GM12878 (cell line): ENCODE measurements around the gene PTPRQ. TPM values are rescaled to one million over a fixed set of nuclear protein-coding genes. Genes with fewer than 3 reads are reported as not detected.

ENCODE experiments used
- ATAC-seq: fragments of 200-7000 bp; cut with Tn5 transposase; 3 replicates; pipeline ENCODE4 v1.9.1; 2020; ENCODE audit warnings: mild to moderate bottlenecking, moderate library complexity
- BruUV-seq: library from RNA; stranded (reverse); fragments of 400-500 nt; replicated peaks from 2 replicates; lab custom pipeline; 2021; lab: Mats Ljungman, UMichigan
- CTCF ChIA-PET: fragments of 300-600 bp; sonication (Branson Sonifier 250); formaldehyde crosslinking; extraction: SDS; loops from one replicate; lab custom pipeline; 2021; ENCODE audit warnings: inconsistent platforms; lab: Yijun Ruan, JAX
- POLR2A ChIA-PET: fragments of 350-600 bp; formaldehyde crosslinking; extraction: SDS; loops from one replicate; lab custom pipeline; 2021; ENCODE audit warnings: inconsistent platforms; lab: Charles Lee
- RAD21 ChIA-PET: fragments of 300-600 bp; sonication (Branson Sonifier 250); formaldehyde crosslinking; loops from one replicate; lab custom pipeline; 2023; ENCODE audit warnings: antibody characterized with exemption; ENCODE audit not compliant: unreplicated experiment; lab: Charles Lee
- SMC1A ChIA-PET: fragments of 300-600 bp; sonication (Branson Sonifier 250); formaldehyde crosslinking; loops from one replicate; lab custom pipeline; 2023; ENCODE audit not compliant: unreplicated experiment, uncharacterized antibody; lab: Charles Lee
- DNase-seq: peaks from one replicate; pipeline ENCODE4 v3.0.0-alpha.2; 2011; ENCODE audit warnings: low read depth, low spot score
- FAIRE-seq: peaks from 3 replicates; lab custom pipeline; 2011; peaks lifted over from hg19 to GRCh38; lab: Jason Lieb, UNC
- H2AFZ ChIP-seq: 2 replicates; pipeline ENCODE4 v1.6.0; 2011; ENCODE audit warnings: low read depth, low read length, control low read depth; ENCODE audit not compliant: control insufficient read depth
- H3K27ac ChIP-seq: 2 replicates; pipeline ENCODE4 v1.5.1; 2011; ENCODE audit warnings: control low read depth; ENCODE audit not compliant: control insufficient read depth, insufficient read depth
- H3K27me3 ChIP-seq, 2 experiments: replicated peaks in 1 of 2; 2 replicates each; pipeline versions ENCODE4 v1.6.0 to v1.6.1; 2011; ENCODE audit warnings: low read length in 1 of 2; ENCODE audit not compliant: control insufficient read depth in 2 of 2, insufficient read depth in 2 of 2
- H3K36me3 ChIP-seq, 2 experiments: 2 replicates each; pipeline ENCODE4 v1.5.1; 2011; ENCODE audit warnings: low read length in 1 of 2; ENCODE audit not compliant: control insufficient read depth in 2 of 2, insufficient read depth in 2 of 2
- H3K4me1 ChIP-seq: 2 replicates; pipeline ENCODE4 v1.6.1; 2011; ENCODE audit warnings: mild to moderate bottlenecking, low read length, moderate library complexity, mixed read lengths; ENCODE audit not compliant: control insufficient read depth, insufficient read depth
- H3K4me2 ChIP-seq: 2 replicates; pipeline ENCODE4 v1.6.0; 2011; ENCODE audit warnings: control low read depth; ENCODE audit not compliant: control insufficient read depth, insufficient read depth
- H3K4me3 ChIP-seq: fragments of 200-600 bp; sonication (generic); 2 replicates; pipeline ENCODE4 v1.5.1; 2016
- H3K79me2 ChIP-seq: 2 replicates; pipeline ENCODE4 v1.6.0; 2011; ENCODE audit warnings: low read length; ENCODE audit not compliant: control insufficient read depth, insufficient read depth
- H3K9ac ChIP-seq: 2 replicates; pipeline ENCODE4 v1.8.0; 2011; ENCODE audit warnings: low read length, control low read depth, mixed read lengths; ENCODE audit not compliant: control insufficient read depth, insufficient read depth
- H3K9me3 ChIP-seq: replicated peaks from 3 replicates; pipeline ENCODE4 v1.5.1; 2011; ENCODE audit warnings: mild to moderate bottlenecking, low read length; ENCODE audit not compliant: control insufficient read depth, insufficient read depth
- H4K20me1 ChIP-seq: 2 replicates; pipeline ENCODE4 v1.6.0; 2011; ENCODE audit not compliant: control insufficient read depth, insufficient read depth
- CBFB ChIP-seq: IDR thresholded peaks from 2 replicates; pipeline ENCODE4 v1.6.1; 2016; ENCODE audit warnings: antibody characterized with exemption, low read depth
- CBX3 ChIP-seq: fragments of 200-600 bp; sonication (generic); IDR thresholded peaks from 2 replicates; pipeline ENCODE4 v1.6.1; 2016; ENCODE audit warnings: low read depth, borderline replicate concordance
- CHD2 ChIP-seq: IDR thresholded peaks from 2 replicates; pipeline ENCODE4 v1.6.1; 2011; ENCODE audit warnings: low read depth, low read length, improper control_type of control experiment, borderline replicate concordance
- FOS ChIP-seq: IDR thresholded peaks from 3 replicates; pipeline ENCODE4 v1.6.1; 2011; ENCODE audit warnings: borderline replicate concordance; ENCODE audit not compliant: insufficient read length; ENCODE audit errors: extremely low read depth
- HDAC2 ChIP-seq: fragments of 200-600 bp; sonication (generic); IDR thresholded peaks from 2 replicates; pipeline ENCODE4 v1.6.1; 2017
- JUNB ChIP-seq: IDR thresholded peaks from 2 replicates; pipeline ENCODE4 v1.6.1; 2016; ENCODE audit warnings: antibody characterized with exemption, mild to moderate bottlenecking
- NBN ChIP-seq: fragments of 450-650 bp; IDR thresholded peaks from 2 replicates; pipeline ENCODE4 v1.6.1; 2016
- NFYB ChIP-seq: IDR thresholded peaks from 2 replicates; pipeline ENCODE4 v1.6.1; 2011; ENCODE audit warnings: low read depth, mild to moderate bottlenecking, low read length, improper control_type of control experiment, moderate library complexity; ENCODE audit not compliant: insufficient read depth
- NR2C1 ChIP-seq: fragments of 450-650 bp; IDR thresholded peaks from 2 replicates; pipeline ENCODE4 v1.6.1; 2017; ENCODE audit warnings: antibody characterized with exemption, mild to moderate bottlenecking, moderate library complexity
- PAX8 ChIP-seq: fragments of 450-650 bp; IDR thresholded peaks from 2 replicates; pipeline ENCODE4 v1.6.1; 2017; ENCODE audit warnings: mild to moderate bottlenecking, moderate library complexity
- RUNX3 ChIP-seq: IDR thresholded peaks from 2 replicates; pipeline ENCODE4 v1.6.1; 2012; ENCODE audit warnings: low read length, inconsistent platforms
- SMAD5 ChIP-seq: IDR thresholded peaks from 2 replicates; pipeline ENCODE4 v1.6.1; 2016; ENCODE audit warnings: antibody characterized with exemption, low read depth
- STAT1 ChIP-seq: fragments of 450-650 bp; conservative IDR thresholded peaks from 2 replicates; pipeline ENCODE4 v1.6.1; 2014; ENCODE audit warnings: antibody characterized with exemption, mild to moderate bottlenecking
- TBL1XR1 ChIP-seq: IDR thresholded peaks from 2 replicates; pipeline ENCODE4 v1.6.1; 2012; ENCODE audit warnings: low read depth, low read length, improper control_type of control experiment
- WGBS: methylation state at CpG from one replicate; pipeline ENCODE4 v1.1.6; 2016; ENCODE audit warnings: low lambda C conversion rate; ENCODE audit not compliant: insufficient replicate concordance, insufficient coverage; ENCODE audit errors: missing lambda C conversion rate; 5-methylcytosine and 5-hydroxymethylcytosine counted together
- in situ Hi-C: fragments of 300-500 bp; cut with MboI; formaldehyde crosslinking; loops from 9 replicates; pipeline ENCODE4 v1.14.3; 2018; ENCODE audit warnings: mixed read lengths
- intact Hi-C: fragments of 100-400 bp; cut with micrococcal nuclease; formaldehyde crosslinking; loops from one replicate; pipeline ENCODE4 v1.14.2; 2022; ENCODE audit not compliant: unreplicated experiment
- polyA plus RNA-seq, 11 experiments: library from polyadenylated mRNA; depleted of rRNA in 4 of 11; unstranded in 6 of 11; stranded (reverse) in 5 of 11; fragments of >200 nt; fragmentation: Nextera tagmentation in 4 of 11; fragmentation: Illumina TruSeq in 1 of 11; extraction: Ambion mirVana in 4 of 11; extraction: Trizol in 1 of 11; gene quantifications; 1 replicate in 1 of 11; 2 replicates in 10 of 11; pipeline versions ENCODE4 v1.2.1 to v1.2.3, GENCODE V29; 2011 to 2016; ENCODE audit warnings: inconsistent platforms in 2 of 11, missing spikeins in 2 of 11, low read depth in 1 of 11
- total RNA-seq, 4 experiments: library from RNA; depleted of rRNA in 3 of 4; stranded (reverse); fragments of >200 nt in 3 of 4; fragmentation: Illumina TruSeq in 1 of 4; extraction: Trizol in 1 of 4; gene quantifications; 2 replicates each; pipeline versions ENCODE4 v1.2.1 to v1.2.3, GENCODE V29; 2013 to 2021

PTPRQ gene
- total and polyA plus RNA-seq, 10 of the 15 experiments (the other 5 are each of a cell fraction or from before 2014, with no cell fraction given): 0.01 TPM; not detected in 9

GRCh38 chr12:80512781-80513180, 68.7 kb downstream of the PTPRQ start:
- no peaks in the 10 kb centered on the region; a peak in 1 of 4 replicates for H3K27me3 ChIP-seq
- H3K36me3 ChIP-seq: no peaks in the 10 kb centered on the region
- SMC1A ChIA-PET: no interaction called here
- RAD21 ChIA-PET: no interaction called here
- H3K9ac ChIP-seq: no peak overlapping the region
- no TSS peak for BruUV-seq
- ATAC-seq: no peak
- no peak overlapping the region for H2AFZ ChIP-seq
- in situ Hi-C loops (no loop called here), intact Hi-C loops (no loop called here)
- H3K4me1 ChIP-seq: no peaks in the 10 kb centered on the region
- no peaks in the 10 kb centered on the region for H3K9me3 ChIP-seq
- DNase-seq: no peak
- no peak overlapping the region for H3K4me2 ChIP-seq
- CTCF ChIA-PET: no interaction called here
- no peak for FAIRE-seq
- no peaks in the 10 kb centered on the region for H3K79me2 ChIP-seq
- no peak overlapping the region for H3K4me3 ChIP-seq
- no peak for TF ChIP-seq TBL1XR1
- WGBS: 15% methylated on average over 11 of the region's 11 CpGs
- no peaks in the 10 kb centered on the region for H4K20me1 ChIP-seq
- POLR2A ChIA-PET: no interaction called here
- H3K27ac ChIP-seq: no peak overlapping the region

GRCh38 chr12:80513211-80513610, 69.2 kb downstream of the PTPRQ start:
- intact Hi-C loops (no loop called here), in situ Hi-C loops (no loop called here)
- Histone ChIP-seq H3K27me3 (no peaks in the 10 kb centered on the region; a peak in 1 of 4 replicates), H3K27ac (no peak overlapping the region), H3K79me2 (no peaks in the 10 kb centered on the region), H3K4me3 (no peak overlapping the region), H4K20me1 (no peaks in the 10 kb centered on the region), H3K4me2 (no peak overlapping the region), H3K36me3 (no peaks in the 10 kb centered on the region), H3K4me1 (no peaks in the 10 kb centered on the region), H3K9ac (no peak overlapping the region), H2AFZ (no peak overlapping the region), H3K9me3 (no peaks in the 10 kb centered on the region)
- BruUV-seq: no TSS peak
- ChIA-PET CTCF (no interaction called here), SMC1A (no interaction called here), POLR2A (no interaction called here), RAD21 (no interaction called here)
- WGBS: 30% methylated on average over 17 of the region's 18 CpGs
- TF ChIP-seq PAX8: no peak
- no peak for TF ChIP-seq CBX3
- TF ChIP-seq RUNX3: no peak
- no peak for TF ChIP-seq NFYB
- no peak for TF ChIP-seq NR2C1
- TF ChIP-seq FOS: no peak
- TF ChIP-seq NBN: no peak
- TF ChIP-seq CHD2: no peak
- TF ChIP-seq JUNB: no peak
- no peak for TF ChIP-seq SMAD5
- TF ChIP-seq HDAC2: no peak
- TF ChIP-seq STAT1: no peak
- no peak for TF ChIP-seq CBFB
- FAIRE-seq (no peak), ATAC-seq (no peak), DNase-seq (no peak)
